Body of pancreas (tissue), 4 donors: ENCODE data around the gene CCDC86.

Experiments used
- CTCF ChIP-seq, 7 experiments: fragments of 450-650 bp in 4 of 7; fragments of 200-600 bp in 3 of 7; sonication (generic) in 3 of 7; IDR thresholded peaks; one replicate each; pipeline ENCODE4 v1.5.1; 2016 to 2019; ENCODE audit warnings: antibody characterized with exemption in 7 of 7
- POLR2A ChIP-seq, 3 donors: fragments of 450-650 bp; IDR thresholded peaks; one replicate each; pipeline ENCODE4 v1.6.1; 2016; ENCODE audit warnings: antibody characterized with exemption in 3 of 3, mild to moderate bottlenecking in 2 of 3

- TF ChIP-seq POLR2A (IDR thresholded peaks at IDR 0.05) (no peak), CTCF (IDR thresholded peaks at IDR 0.05) (no peak)
Measured at GRCh38 chr11:60855726-60856633, 14.1 kb downstream of the CCDC86 start, which contains the start of gene PTGDR2.
